C4-2B (cell line): ENCODE results near the gene CELSR1.
A peak's percentile ranks its signal among the peaks of the same experiment; 100 is the strongest.

ENCODE experiments used
- H3K27ac ChIP-seq: fragments of 450-650 bp; 2 replicates; pipeline ENCODE4 v1.5.1; 2017
- ZFX ChIP-seq: fragments of 450-650 bp; IDR thresholded peaks from 2 replicates; pipeline ENCODE4 v1.6.1; 2017
- TF ChIP-seq, protein P1 (sequence below): fragments of 450-650 bp; conservative IDR thresholded peaks from 2 replicates; pipeline ENCODE4 v1.5.1; 2017; ENCODE audit warnings: mild to moderate bottlenecking

CELSR1 gene, protein sequence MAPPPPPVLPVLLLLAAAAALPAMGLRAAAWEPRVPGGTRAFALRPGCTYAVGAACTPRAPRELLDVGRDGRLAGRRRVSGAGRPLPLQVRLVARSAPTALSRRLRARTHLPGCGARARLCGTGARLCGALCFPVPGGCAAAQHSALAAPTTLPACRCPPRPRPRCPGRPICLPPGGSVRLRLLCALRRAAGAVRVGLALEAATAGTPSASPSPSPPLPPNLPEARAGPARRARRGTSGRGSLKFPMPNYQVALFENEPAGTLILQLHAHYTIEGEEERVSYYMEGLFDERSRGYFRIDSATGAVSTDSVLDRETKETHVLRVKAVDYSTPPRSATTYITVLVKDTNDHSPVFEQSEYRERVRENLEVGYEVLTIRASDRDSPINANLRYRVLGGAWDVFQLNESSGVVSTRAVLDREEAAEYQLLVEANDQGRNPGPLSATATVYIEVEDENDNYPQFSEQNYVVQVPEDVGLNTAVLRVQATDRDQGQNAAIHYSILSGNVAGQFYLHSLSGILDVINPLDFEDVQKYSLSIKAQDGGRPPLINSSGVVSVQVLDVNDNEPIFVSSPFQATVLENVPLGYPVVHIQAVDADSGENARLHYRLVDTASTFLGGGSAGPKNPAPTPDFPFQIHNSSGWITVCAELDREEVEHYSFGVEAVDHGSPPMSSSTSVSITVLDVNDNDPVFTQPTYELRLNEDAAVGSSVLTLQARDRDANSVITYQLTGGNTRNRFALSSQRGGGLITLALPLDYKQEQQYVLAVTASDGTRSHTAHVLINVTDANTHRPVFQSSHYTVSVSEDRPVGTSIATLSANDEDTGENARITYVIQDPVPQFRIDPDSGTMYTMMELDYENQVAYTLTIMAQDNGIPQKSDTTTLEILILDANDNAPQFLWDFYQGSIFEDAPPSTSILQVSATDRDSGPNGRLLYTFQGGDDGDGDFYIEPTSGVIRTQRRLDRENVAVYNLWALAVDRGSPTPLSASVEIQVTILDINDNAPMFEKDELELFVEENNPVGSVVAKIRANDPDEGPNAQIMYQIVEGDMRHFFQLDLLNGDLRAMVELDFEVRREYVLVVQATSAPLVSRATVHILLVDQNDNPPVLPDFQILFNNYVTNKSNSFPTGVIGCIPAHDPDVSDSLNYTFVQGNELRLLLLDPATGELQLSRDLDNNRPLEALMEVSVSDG (N-terminal part only)

DNA sequence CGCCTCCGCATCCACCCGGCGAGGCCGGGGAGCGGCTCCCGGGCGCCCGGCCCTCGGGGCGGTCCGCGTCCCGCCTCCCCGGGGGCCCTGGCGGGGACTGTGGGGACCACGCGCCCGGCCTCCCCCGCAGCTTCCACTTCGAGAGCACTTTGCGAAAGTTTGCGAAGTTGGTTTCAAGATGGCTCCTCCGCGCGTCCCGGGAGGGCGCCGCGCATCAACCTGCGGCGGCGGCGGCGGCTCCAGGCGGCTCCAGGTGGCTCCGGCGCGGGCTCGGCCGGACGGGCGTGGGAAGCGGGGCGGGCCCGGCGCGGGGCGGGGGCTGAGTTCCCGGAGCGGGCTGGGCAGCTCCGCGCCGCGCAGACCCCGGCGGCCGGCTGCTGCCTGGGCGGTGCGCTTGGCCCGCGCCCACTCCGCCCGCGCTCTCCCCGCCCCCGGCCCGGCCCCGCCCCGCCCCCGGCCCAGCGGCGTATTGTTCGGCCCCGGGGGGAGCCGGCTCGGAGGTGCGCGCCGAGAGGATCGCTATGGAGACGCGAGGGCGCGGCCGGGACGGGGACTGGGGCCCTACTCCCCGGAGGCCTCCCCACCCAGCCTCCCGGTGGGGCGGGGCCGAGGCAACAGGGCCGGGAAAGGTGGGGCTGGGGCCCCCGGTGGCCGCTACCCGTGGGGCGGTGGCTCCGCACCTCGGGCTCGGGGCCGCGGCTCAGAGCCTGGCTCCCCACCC, at the start of gene CELSR1:
Gene CELSR1 (minus strand): TSS at position 396 of the 721 bp plus-strand sequence. CDS start 450 bp downstream, outside the sequence.
- TF ChIP-seq ZFX, result peak; percentile 19; the same call in 1 of the 2 replicates
- TF ChIP-seq, protein P1, sequence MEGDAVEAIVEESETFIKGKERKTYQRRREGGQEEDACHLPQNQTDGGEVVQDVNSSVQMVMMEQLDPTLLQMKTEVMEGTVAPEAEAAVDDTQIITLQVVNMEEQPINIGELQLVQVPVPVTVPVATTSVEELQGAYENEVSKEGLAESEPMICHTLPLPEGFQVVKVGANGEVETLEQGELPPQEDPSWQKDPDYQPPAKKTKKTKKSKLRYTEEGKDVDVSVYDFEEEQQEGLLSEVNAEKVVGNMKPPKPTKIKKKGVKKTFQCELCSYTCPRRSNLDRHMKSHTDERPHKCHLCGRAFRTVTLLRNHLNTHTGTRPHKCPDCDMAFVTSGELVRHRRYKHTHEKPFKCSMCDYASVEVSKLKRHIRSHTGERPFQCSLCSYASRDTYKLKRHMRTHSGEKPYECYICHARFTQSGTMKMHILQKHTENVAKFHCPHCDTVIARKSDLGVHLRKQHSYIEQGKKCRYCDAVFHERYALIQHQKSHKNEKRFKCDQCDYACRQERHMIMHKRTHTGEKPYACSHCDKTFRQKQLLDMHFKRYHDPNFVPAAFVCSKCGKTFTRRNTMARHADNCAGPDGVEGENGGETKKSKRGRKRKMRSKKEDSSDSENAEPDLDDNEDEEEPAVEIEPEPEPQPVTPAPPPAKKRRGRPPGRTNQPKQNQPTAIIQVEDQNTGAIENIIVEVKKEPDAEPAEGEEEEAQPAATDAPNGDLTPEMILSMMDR, result no peak; the same call in 1 of the 2 replicates
- peak within 1 kb of the TSS; percentile 54 for H3K27ac ChIP-seq

DNA sequence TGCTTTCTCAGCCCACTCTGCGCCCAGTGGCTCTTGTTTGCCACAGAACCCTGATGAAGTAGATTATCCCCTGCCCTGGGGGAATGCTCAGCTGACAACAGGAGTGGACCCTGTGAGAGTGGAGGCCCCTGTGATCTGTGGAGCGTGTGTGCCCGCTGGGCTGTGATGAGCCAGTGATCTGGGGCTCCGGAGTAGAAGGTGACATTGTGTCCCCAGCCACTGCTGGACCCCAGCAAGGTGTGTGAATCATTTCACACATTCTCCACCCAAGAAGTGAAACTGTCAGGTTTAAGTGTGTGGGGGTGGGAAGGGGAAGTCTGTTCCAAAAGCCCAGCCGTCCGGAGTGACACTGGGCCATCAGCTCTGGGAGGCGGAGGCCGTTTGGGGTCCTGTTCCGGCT, 49.6 kb upstream of the CELSR1 start:
- no peak overlapping the region for H3K27ac ChIP-seq
- TF ChIP-seq, protein P1, result no peak
- no peak for TF ChIP-seq ZFX

DNA sequence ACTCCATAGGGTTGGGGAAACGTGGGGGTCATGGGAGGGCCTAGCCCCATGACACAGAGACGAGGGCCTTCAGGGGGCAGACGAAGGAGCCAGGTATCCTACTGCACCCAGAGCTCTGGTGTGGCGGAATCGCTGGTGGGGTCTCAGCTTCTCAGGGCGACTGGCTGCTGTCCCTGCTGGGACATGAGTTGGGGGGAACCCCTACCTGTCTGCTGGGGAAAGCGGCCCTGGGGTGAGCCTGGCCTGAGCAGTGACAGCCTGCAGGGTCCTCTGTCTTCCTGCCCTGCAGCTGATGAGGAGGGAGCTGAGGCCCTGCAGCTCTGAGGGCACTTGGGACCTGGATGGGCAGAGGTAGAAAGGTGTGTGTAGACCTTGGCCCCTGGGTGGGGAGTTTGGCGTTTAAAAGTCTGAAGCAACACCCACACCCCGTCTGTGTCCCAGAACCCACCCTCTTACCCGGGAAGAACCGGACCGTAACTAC, 49.2 kb upstream of the CELSR1 start:
- no peak overlapping the region for H3K27ac ChIP-seq
- TF ChIP-seq, protein P1, result no peak
- TF ChIP-seq ZFX, result no peak

DNA sequence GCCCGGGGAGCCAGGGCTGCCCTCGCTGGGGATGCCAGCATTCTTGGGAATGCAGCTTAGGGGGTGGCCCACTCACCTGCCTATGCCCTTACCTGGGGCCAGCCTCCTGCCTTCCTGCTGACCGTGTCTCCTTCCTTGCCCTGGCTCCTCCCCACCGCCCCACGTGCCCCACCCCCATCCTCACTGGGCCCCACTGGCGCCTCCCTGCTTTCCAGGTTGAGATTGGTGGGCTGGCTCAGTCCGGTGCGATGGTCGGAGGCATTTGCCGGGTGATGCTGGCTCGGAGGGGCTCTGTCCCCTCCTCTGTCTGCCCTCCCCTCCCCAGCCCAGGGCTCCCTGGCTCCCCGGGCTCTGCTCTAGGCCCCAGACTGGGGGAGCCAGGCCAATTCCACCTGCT, 48.7 kb upstream of the CELSR1 start:
- TF ChIP-seq, protein P1, result no peak
- TF ChIP-seq ZFX, result no peak
- no peak overlapping the region for H3K27ac ChIP-seq

DNA sequence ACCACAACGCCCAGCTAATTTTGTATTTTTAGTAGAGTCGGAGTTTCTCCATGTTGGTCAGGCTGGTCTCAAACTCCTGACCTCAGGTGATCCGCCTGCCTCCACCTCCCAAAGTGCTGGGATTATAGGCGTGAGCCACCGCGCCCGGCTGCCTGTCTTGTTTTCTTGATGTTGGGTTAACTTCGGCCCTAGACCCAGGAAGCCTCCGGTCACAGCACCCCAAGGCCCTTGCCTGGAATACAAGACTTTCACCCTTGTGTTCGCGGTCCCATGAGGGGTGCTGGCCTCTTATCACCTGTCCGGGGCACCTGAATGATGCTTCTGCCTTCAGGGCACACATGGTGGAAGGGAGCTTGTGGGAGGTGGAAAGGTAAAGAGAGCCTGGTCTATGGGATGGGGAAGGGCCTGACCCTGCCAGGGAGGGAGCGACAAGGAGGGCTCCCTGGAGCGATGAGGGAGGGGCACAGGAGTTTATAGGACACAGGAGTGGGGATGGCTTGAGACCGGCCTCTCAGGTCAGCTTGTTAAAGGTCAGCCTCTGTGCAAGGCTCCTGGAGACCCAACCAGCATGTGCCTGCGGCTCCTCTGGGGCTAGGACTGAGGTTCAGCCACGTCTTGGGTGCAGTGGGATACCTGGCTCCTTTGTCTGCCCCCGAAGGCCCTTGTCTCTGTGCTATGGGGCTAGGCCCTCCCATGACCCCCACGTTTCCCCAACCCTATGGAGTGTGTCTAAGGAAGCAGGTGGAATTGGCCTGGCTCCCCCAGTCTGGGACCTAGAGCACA, 48.1 kb upstream of the CELSR1 start:
- TF ChIP-seq ZFX, result no peak
- TF ChIP-seq, protein P1, result no peak
- H3K27ac ChIP-seq, result no peak overlapping the region
